CD4-positive, alpha-beta T cell treated with Interleukin-21 for 1 hour (primary cell): ENCODE measurements around the gene CDC37.

Experiments used
- DNase-seq: peaks from one replicate; pipeline ENCODE4 v3.0.0-alpha.2; 2020

CDC37 gene

DNA sequence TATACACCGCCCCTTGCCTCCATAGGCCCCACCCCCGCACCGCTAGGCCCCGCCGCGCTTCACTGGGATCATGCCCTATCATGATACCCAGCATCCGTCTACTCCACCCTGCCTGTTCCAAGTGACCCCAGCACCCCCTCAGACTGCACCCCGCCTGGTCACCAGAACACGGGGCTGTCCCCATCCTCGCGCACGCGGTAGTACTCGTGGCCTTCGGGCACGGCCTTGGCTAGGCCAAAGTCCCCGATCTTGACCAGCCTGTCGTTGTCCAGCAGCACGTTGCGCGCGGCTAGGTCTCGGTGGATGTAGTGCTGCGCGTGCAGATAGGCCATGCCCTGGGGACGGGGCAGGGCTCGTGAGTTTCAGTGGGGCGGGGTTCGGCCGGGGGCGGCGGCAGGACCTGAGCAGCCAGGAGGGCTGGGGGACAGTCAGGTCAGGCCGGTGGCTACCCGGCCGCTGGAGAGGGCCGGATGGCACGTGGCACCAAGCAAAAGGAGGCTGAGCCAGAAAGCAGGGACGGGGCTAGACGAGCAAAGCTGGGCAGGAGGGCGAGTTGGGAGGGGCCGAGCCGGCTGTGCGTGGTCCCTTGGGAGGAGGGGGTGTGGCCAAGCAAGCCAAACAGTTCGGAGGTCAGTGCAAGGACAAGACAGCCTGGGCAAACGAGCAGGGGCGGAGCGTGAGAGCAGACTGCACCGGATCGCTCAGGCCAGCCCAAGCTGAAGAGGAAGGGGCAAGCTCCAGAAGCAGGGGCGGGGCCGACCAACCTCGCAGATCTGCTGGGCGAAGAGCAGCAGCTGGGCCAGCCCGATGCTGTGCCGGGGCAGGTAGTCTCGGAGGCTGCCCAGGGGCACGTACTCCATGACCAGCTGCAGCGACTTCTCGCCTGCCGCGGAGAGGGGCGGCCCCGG lies 50.3 kb downstream of the CDC37 start:
- DNase-seq: no peak

DNA sequence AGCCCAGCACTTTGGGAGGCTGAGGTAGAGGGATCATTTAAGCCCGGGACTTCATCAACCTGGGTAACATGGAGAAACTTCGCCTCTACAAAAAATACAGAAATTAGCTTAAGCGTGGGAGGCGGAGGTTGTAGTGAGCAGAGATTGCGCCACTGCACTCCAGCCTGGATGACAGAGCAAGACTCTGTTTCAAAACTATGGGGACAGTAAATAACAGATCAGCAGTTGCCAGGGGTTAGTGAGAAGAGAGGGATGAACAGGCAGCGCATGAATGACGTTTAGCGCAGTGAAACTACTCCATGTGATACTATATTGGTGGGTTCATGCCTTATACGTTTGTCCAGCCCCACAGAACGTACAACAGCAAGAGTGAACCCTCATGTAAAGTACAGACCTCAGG lies 56.8 kb downstream of the CDC37 start:
- DNase-seq: no peak

DNA sequence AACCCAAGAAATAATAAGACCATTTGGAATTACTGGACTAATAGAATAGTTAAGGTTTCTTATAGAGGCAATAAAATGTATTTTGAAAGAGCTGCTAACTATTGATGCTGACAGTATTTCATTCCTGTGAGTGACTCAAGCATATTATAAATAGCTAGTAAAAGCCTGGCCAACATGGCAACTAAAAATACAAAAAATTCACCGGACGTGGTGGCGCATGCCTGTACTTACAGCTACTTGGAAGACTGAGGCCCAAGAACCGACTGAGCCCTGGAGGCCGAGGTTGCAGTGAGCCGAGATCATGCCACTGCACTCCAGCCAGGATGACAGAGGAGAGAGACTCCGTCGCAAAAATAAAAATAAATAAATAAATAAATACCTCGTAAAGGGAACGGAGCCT lies 58.6 kb downstream of the CDC37 start:
- no peak for DNase-seq

DNA sequence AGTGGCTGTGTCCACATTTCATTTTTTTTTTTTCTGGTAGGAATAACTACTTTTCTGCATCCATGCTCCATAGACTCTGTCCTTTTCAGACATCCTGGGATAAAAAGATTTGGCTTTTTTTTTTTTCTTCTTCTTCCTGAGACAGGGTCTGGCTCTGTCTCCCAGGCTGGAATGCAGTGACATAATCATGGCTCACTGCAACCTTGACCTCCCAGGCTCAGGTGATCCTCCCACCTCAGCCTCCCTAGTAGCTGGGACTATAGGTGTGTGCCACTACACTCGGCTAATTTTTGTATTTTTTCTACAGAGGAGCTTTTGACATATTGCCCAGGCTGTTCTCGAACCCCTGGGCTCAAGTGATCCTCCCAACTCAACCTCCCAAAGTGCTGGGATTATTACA lies 59.8 kb downstream of the CDC37 start:
- DNase-seq: no peak
